ENCODE results near the gene SACM1L.

The SACM1L gene

GRCh38 chr3:45763303-45763675, 74.1 kb downstream of the SACM1L start:
- no peak for TF ChIP-seq POLR2A (IDR thresholded peaks at IDR 0.05; ENCODE audit: extremely low read depth, insufficient read length)
- no peak for TF ChIP-seq CTCF (IDR thresholded peaks at IDR 0.05; ENCODE audit: low read depth, low read length)
- no peak for TF ChIP-seq MYC (IDR thresholded peaks at IDR 0.05; ENCODE audit: low read depth, low read length)
- TF ChIP-seq MAX (IDR thresholded peaks at IDR 0.05; ENCODE audit: low read depth, low read length), result no peak
- no peak for DNase-seq (ENCODE audit: low read depth)
- H3K4me3 ChIP-seq (ENCODE audit: low read depth, low read length), result no peak overlapping the region

DNA sequence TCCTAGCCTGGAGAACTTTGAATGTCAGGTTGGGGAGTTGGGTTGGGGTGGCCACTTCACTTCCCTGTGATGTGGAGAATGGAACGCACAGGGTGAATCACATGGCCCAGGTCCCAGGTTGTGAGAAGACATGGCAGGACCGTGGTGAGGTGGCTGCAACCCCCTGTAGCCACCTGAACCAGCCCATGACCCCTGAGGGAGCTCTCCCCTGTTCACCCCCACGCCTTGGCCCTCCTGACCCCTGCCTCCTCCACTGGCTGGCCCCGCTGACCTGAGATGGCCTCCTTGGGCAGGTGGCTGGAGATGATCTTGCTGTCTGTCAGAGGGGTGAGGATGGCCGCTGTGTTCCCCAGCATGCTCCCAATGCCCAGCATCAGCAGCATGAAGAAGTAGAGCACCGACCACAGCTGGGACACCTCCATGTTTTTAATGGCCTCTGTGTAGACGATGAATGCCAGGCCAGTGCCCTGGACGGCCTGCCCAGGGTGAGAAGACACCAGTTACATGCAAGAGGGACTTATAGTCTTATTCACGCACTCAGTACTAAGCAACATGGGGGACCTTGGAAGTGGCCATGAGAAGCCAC, 76.2 kb downstream of the SACM1L start:
- DNase-seq (ENCODE audit: low read depth), result no peak
- TF ChIP-seq CTCF (IDR thresholded peaks at IDR 0.05; ENCODE audit: low read depth, low read length) (no peak), POLR2A (IDR thresholded peaks at IDR 0.05; ENCODE audit: extremely low read depth, insufficient read length) (no peak), MAX (IDR thresholded peaks at IDR 0.05; ENCODE audit: low read depth, low read length) (no peak), MYC (IDR thresholded peaks at IDR 0.05; ENCODE audit: low read depth, low read length) (no peak)
- no peak overlapping the region for H3K4me3 ChIP-seq (ENCODE audit: low read depth, low read length)

GRCh38 chr3:45765958-45766357, 76.8 kb downstream of the SACM1L start:
- H3K4me3 ChIP-seq (ENCODE audit: low read depth, low read length), result no peak overlapping the region
- no peak for DNase-seq (ENCODE audit: low read depth)
- no peak for TF ChIP-seq MAX (IDR thresholded peaks at IDR 0.05; ENCODE audit: low read depth, low read length)

DNA sequence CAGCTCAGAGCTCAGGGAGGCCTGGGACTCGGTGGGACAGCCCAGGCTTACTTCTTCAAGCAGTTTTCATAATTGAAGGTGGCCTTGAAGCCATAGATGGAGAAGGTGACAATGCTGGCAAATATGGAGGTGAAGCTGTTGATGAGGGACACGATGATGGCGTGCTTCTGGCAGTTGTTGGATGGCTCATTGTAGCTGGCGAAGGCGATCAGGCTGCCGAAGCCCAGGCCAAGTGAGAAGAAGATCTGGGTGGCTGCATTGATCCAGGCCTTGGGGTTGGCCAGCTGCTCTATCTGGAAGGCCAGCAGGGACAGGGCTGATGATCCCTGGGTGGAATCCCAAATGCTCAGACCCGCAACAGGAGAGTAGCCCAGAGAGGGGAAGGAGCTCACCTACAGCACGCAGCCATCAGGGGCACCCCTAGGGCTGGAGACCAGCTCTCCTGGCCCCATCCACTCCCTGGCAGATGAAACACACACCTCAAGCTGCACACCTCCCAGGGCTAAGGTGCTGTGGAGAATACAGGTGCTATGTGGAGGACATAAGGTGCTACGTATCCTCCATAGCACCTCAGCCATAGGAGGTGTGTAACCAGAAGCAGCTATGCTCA, 82.1 kb downstream of the SACM1L start:
- no peak overlapping the region for H3K4me3 ChIP-seq (ENCODE audit: low read depth, low read length)
- TF ChIP-seq CTCF (IDR thresholded peaks at IDR 0.05; ENCODE audit: low read depth, low read length) (no peak), MYC (IDR thresholded peaks at IDR 0.05; ENCODE audit: low read depth, low read length) (no peak), POLR2A (IDR thresholded peaks at IDR 0.05; ENCODE audit: extremely low read depth, insufficient read length) (no peak), MAX (IDR thresholded peaks at IDR 0.05; ENCODE audit: low read depth, low read length) (no peak)

GRCh38 chr3:45771831-45772230, 82.6 kb downstream of the SACM1L start:
- TF ChIP-seq POLR2A (IDR thresholded peaks at IDR 0.05; ENCODE audit: extremely low read depth, insufficient read length), result no peak
- TF ChIP-seq CTCF (IDR thresholded peaks at IDR 0.05; ENCODE audit: low read depth, low read length), result no peak
- no peak for TF ChIP-seq MAX (IDR thresholded peaks at IDR 0.05; ENCODE audit: low read depth, low read length)
- no peak for TF ChIP-seq MYC (IDR thresholded peaks at IDR 0.05; ENCODE audit: low read depth, low read length)
- no peak overlapping the region for H3K4me3 ChIP-seq (ENCODE audit: low read depth, low read length)
- no peak for DNase-seq (ENCODE audit: low read depth)

More for the DNA sequence above, 82.1 kb downstream of the SACM1L start:
- no peak for DNase-seq (ENCODE audit: low read depth)

DNA sequence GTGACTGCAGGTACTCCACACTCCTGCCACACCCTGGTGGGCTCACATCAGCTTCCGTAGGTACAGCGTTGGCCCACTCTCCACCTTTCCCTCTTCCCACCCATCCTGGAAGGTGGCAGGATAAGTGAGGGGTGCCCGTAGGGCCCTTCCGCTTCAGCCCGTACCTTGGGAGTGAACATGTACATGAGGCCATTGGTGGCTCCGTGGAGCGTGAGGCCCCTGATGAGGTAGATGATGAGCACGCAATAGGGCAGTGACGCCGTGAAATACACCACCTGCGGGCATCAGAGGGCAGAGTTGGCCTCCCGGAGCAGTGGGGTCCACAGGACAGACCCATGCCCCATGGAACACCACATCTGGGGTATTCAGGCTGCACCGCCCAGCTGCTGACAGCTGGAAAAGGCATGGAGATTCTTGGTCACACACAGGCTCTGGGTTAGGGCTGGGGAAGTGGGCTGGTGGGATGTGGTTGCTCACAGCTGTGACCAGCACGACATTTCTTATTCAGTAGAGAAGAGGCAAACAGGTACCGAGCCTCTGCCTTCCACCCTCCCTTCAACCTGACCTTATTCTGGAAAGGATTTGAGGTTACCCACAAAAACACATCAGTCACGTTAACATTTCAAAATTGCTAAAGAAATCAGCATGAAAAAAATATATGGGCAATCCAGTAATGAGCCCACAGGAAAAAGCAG, 83.3 kb downstream of the SACM1L start:
- DNase-seq (ENCODE audit: low read depth), result no peak
- no peak overlapping the region for H3K4me3 ChIP-seq (ENCODE audit: low read depth, low read length)
- no peak for TF ChIP-seq CTCF (IDR thresholded peaks at IDR 0.05; ENCODE audit: low read depth, low read length)
- TF ChIP-seq POLR2A (IDR thresholded peaks at IDR 0.05; ENCODE audit: extremely low read depth, insufficient read length), result no peak
- TF ChIP-seq MYC (IDR thresholded peaks at IDR 0.05; ENCODE audit: low read depth, low read length), result no peak

All from NB4 (cell line).